SK-N-MC (cell line): ENCODE measurements around the gene CCDC141.
"Not testable (repeated sequence)": the region's sequence is repeated elsewhere in the genome, so short reads cannot be mapped to it uniquely, and the experiment has no call there.

ENCODE experiments used
- DNase-seq: peaks from one replicate; pipeline ENCODE4 v3.0.0-alpha.2; 2011; ENCODE audit warnings: low read depth, low spot score
- H3K27ac ChIP-seq: fragments of 200-600 bp; sonication (generic); 2 replicates; pipeline ENCODE4 v1.5.1; 2016; ENCODE audit warnings: mixed run types
- H3K36me3 ChIP-seq: fragments of 200-600 bp; sonication (generic); 2 replicates; pipeline ENCODE4 v1.6.1; 2017; ENCODE audit warnings: antibody characterized with exemption, low read length, mixed read lengths; ENCODE audit not compliant: insufficient read depth
- H3K4me3 ChIP-seq: fragments of 200-600 bp; sonication (generic); 2 replicates; pipeline ENCODE4 v1.5.1; 2016
- H3K9ac ChIP-seq: fragments of 200-600 bp; sonication (generic); 2 replicates; pipeline ENCODE4 v1.8.0; 2017; ENCODE audit warnings: mixed run types, mixed read lengths; ENCODE audit not compliant: insufficient read length
- H3K9me3 ChIP-seq: fragments of 200-600 bp; sonication (generic); 2 replicates; pipeline ENCODE4 v1.6.1; 2017; ENCODE audit warnings: low read depth, mild to moderate bottlenecking, antibody characterized with exemption, low read length, moderate library complexity, mixed read lengths
- EZH2 ChIP-seq: fragments of 200-600 bp; sonication (generic); IDR thresholded peaks from one replicate; pipeline ENCODE4 v1.6.1; 2017; ENCODE audit warnings: antibody characterized with exemption
- FOXP2 ChIP-seq: optimal IDR thresholded peaks from 2 replicates; pipeline ENCODE3; 2011; ENCODE audit warnings: mild to moderate bottlenecking, moderate library complexity; ENCODE audit not compliant: insufficient read depth; ENCODE audit errors: extremely low read length, control extremely low read depth
- POLR2AphosphoS5 ChIP-seq: IDR thresholded peaks from 2 replicates; pipeline ENCODE4 v1.6.1; 2012; ENCODE audit warnings: mild to moderate bottlenecking, low read depth, low read length, borderline replicate concordance

CCDC141 gene

DNA sequence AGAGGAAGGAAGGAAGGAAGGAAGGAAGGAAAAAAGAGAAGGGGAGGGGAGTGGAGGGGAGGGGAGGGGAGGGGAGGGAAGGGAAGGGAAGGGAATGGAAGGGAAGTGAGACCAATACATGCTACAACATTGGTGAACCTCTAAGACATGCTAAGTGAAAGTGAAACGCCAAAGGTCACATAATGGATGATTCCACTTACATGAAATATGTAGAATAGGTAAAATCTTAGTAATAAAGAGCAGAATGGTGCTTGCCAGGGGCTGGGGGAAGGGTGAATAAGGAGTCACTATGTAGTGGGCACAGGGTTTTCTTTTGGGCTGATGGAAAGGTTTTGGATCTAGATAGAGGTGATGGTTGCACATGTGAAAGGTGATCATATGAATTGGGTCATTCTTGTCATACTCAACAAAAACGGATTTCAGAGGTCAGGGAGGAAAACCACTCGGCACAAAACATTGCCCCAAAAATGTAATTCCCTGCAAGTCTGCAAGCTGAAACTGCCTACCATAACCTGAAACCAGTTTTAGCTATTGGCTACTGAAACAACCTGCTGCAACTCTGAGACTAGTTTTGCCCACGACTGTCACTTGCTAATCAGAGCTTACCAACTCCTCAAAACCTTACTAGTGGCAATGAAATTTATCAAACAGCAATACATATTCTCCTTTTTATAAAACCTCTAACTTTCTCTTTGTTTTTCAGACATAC, 59.2 kb downstream of the CCDC141 start:
- TF ChIP-seq POLR2AphosphoS5, result no peak
- no peak for TF ChIP-seq EZH2
- TF ChIP-seq FOXP2, result no peak
- Histone ChIP-seq H3K9ac (no peak overlapping the region), H3K36me3 (no peaks in the 10 kb centered on the region), H3K9me3 (no peaks in the 10 kb centered on the region), H3K27ac (no peak overlapping the region), H3K4me3 (no peak overlapping the region)
- DNase-seq, result no peak

DNA sequence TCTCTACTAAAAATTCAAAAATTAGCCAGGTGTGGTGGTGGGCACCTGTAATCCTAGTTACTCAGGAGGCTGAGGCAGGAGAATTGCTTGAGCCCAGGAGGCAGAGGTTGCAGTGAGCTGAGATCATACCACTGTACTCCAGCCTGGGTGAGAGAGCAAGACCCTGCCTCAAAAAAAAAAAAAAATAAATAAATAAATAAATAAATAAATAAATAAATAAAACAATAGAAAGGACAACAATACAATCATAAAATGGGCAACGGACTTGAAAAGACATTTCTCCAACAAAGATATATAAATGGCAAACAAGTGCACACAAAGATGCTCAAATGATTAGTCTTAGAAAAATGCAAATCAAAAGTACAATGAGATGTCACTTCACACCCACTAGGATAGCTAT, 60.5 kb downstream of the CCDC141 start:
- H3K36me3 ChIP-seq, H3K9me3 ChIP-seq, H3K4me3 ChIP-seq, DNase-seq, H3K9ac ChIP-seq, H3K27ac ChIP-seq: not testable (repeated sequence)

DNA sequence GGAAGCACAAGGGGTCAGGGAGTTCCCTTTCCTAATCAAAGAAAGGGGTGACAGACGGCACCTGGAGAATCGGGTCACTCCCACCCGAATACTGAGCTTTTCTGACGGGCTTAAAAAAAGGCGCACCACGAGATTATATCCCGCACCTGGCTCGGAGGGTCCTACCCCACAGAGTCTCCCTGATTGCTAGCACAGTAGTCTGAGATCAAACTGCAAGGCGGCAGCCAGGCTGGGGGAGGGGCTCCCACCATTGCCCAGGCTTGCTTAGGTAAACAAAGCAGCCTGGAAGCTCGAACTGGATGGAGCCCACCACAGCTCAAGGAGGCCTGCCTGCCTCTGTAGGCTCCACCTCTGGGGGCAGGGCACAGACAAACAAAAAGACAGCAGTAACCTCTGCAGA, 67.3 kb downstream of the CCDC141 start:
- H3K4me3 ChIP-seq, H3K27ac ChIP-seq, H3K36me3 ChIP-seq, H3K9ac ChIP-seq, H3K9me3 ChIP-seq, DNase-seq: not testable (repeated sequence)

DNA sequence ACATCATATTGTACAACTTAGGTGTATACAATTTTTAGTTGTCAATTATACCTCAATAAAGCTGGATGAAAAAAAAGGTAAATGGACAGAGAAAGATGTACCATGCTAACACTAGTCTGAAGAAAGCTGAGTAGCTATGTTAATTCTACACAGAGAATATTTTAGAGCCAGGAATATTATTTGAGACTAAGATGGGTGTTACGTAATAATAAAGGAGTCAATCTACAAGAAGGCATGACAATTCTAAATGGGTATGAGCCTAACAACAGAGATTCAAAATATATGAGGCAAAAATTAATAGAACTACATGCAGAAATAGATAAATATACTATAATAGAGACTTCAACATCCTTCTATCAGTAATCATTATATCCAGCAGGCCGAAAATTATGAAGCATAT, 69.1 kb downstream of the CCDC141 start:
- H3K4me3 ChIP-seq, result no peak overlapping the region
- no peak for TF ChIP-seq POLR2AphosphoS5
- no peak for TF ChIP-seq EZH2
- TF ChIP-seq FOXP2, result no peak

DNA sequence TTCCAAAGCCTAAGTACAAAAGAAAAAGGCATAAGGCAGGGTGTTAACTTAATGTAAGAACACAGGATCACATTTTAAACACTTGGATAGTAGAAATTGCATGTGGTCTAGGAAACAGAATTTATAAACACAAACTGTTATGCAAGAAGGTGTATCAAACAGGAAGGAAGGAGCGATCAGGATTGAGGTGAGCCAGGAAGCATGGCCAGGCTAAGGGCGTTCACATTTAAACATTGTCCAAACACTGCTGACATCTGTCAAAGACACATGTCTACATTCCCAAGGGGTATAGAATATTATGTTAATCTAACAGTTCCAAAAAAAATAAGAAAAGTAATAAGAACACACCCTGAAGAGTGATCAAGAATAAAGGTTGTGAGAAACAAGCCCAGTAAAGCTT, 71.3 kb downstream of the CCDC141 start:
- Histone ChIP-seq H3K27ac (no peak overlapping the region), H3K4me3 (no peak overlapping the region), H3K36me3 (no peaks in the 10 kb centered on the region), H3K9me3 (no peaks in the 10 kb centered on the region), H3K9ac (no peak overlapping the region)
- no peak for DNase-seq
- no peak for TF ChIP-seq FOXP2
- no peak for TF ChIP-seq EZH2

More for the DNA sequence above, 69.1 kb downstream of the CCDC141 start:
- no peak for DNase-seq
- Histone ChIP-seq H3K9ac (no peak overlapping the region), H3K27ac (no peak overlapping the region), H3K36me3 (no peaks in the 10 kb centered on the region), H3K9me3 (no peaks in the 10 kb centered on the region)

DNA sequence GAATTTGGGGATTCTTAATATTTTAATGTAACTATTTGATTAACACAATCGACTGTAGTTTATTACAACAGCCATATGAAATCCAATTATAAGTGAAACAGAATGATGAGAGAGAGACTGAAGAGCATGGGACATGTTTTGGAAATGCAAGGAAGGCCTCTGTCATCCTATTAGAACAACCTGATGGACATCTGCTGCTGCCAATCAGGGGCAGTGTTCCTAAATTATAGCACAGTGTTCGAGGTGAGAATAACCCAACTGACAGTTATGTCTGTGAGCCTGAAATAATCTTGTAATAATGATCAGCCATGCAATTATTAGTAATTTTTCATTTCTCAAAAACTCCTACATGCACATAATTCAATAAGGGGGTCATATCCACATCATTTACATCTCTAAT, 73.6 kb downstream of the CCDC141 start:
- H3K9ac ChIP-seq, result no peak overlapping the region
- no peak for DNase-seq
- TF ChIP-seq POLR2AphosphoS5 (no peak), EZH2 (no peak), FOXP2 (no peak)
- no peak overlapping the region for H3K4me3 ChIP-seq
- no peak overlapping the region for H3K27ac ChIP-seq
- no peaks in the 10 kb centered on the region for H3K36me3 ChIP-seq
- no peaks in the 10 kb centered on the region for H3K9me3 ChIP-seq

DNA sequence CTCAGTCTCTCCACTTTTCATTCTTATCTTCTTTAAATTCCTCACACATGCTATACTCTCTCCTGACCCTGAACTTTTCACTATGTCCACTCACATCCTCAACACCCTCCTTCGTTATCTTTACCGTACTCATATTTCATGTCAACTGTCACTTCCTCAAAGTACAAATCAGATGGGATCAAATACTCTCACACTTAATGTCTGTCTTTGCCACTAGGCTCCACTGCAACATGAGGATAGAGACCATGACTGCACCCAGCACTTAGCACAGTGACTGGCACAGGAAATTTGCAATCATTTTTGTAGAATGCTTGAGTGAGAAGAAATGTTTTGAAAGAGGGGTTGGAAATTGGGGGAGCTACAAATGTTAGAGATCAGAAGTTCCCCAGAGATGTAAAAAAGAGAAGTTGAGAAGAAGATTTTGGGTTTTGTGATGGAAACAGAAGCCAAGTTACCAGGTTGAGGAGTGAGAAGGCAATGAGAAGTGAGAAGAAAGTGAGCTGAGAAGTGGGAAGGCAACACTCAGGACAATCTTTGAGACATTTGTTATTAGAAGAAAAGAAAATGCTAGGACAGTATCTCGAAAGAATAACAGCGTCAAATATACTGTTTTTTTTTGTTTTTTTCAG, 87.0 kb downstream of the CCDC141 start:
- H3K36me3 ChIP-seq, result no peaks in the 10 kb centered on the region
- H3K9me3 ChIP-seq, result no peaks in the 10 kb centered on the region
- no peak for DNase-seq
- no peak overlapping the region for H3K4me3 ChIP-seq
- TF ChIP-seq POLR2AphosphoS5 (no peak), EZH2 (no peak)
- H3K27ac ChIP-seq, result no peak overlapping the region
- no peak overlapping the region for H3K9ac ChIP-seq

DNA sequence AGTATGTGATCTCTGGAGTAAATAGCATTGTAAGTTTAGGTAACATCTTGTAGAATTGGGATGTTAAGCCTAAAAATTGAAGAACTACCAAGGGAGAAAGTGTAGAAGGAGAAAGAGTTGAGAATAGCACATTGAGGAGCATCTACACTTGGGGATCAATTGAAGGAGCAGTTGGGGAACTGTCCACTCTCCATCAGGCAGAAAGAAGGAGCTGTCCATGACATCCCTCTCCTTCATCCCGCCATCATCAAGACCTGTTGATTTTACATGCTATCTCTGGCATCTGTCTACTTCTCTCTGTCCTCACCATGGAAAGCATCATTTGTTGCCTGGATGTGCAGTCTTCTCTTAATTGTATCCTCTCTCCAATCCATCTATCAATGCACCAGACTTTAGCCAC, 87.8 kb downstream of the CCDC141 start:
- no peak for DNase-seq
- Histone ChIP-seq H3K27ac (no peak overlapping the region), H3K9me3 (no peaks in the 10 kb centered on the region), H3K4me3 (no peak overlapping the region), H3K36me3 (no peaks in the 10 kb centered on the region), H3K9ac (no peak overlapping the region)
- no peak for TF ChIP-seq FOXP2
- TF ChIP-seq POLR2AphosphoS5, result no peak
- no peak for TF ChIP-seq EZH2

DNA sequence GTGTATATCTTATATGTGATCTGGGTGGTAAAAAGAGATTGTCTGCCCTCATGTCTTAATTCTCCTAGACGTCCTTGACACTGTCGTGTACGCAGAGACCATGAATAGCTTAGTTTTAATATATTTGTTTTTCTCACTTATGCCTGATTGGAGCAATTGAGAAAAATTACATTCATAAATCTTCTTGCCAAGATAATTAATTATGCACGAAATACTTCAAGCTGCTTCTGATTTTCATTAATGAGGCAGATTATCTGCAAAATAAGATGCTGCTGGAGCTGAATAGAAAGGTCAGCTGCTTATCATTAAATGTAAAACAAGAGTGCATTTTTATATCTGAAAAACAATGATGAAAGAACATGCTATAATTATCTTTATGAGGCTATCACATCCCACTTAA, 95.9 kb downstream of the CCDC141 start:
- no peak overlapping the region for H3K9ac ChIP-seq
- no peak overlapping the region for H3K4me3 ChIP-seq
- H3K9me3 ChIP-seq, result no peaks in the 10 kb centered on the region
- DNase-seq, result no peak
- H3K36me3 ChIP-seq, result no peaks in the 10 kb centered on the region
- TF ChIP-seq FOXP2 (no peak), EZH2 (no peak), POLR2AphosphoS5 (no peak)
- H3K27ac ChIP-seq, result no peak overlapping the region
